B cell (primary cell): ENCODE measurements around the gene DNAJB6. TPM values are rescaled to one million over a fixed set of nuclear protein-coding genes. Genes with fewer than 3 reads are reported as not detected.

Source experiments
- ATAC-seq: fragments of 200-7000 bp; cut with Tn5 transposase; one replicate; pipeline ENCODE4 v1.10.0; 2021; ENCODE audit warnings: low read depth, mild to moderate bottlenecking, moderate number of reproducible peaks, moderate library complexity
- CTCF ChIA-PET: fragments of 350-600 bp; sonication (Branson Sonifier 250); formaldehyde crosslinking; loops from one replicate; lab custom pipeline; 2021; ENCODE audit warnings: antibody characterized with exemption, inconsistent platforms; lab: Charles Lee
- POLR2A ChIA-PET: fragments of 350-600 bp; sonication (Branson Sonifier 250); formaldehyde crosslinking; loops from one replicate; lab custom pipeline; 2021; ENCODE audit warnings: antibody characterized with exemption; lab: Charles Lee
- DNase-seq: peaks from one replicate; pipeline ENCODE4 v3.0.0; 2013
- H2AFZ ChIP-seq: 2 replicates; pipeline ENCODE4 v1.6.1; 2012; ENCODE audit warnings: mild to moderate bottlenecking, low read depth, low read length; ENCODE audit not compliant: insufficient read depth, poor library complexity, severe bottlenecking
- H3K27ac ChIP-seq, 2 donors: 1 replicate in 1 of 2; 2 replicates in 1 of 2; pipeline ENCODE4 v1.5.1; 2012 to 2013; ENCODE audit warnings: low read length in 2 of 2, mild to moderate bottlenecking in 2 of 2, moderate library complexity in 1 of 2
- H3K27me3 ChIP-seq, 4 experiments: fragments of 200-600 bp in 1 of 4; sonication (generic) in 1 of 4; replicated peaks in 1 of 4; 1 replicate in 2 of 4; 2 replicates in 2 of 4; pipeline versions ENCODE4 v1.6.1 to v1.7.0; 2013 to 2016; ENCODE audit warnings: low read length in 3 of 4, mild to moderate bottlenecking in 2 of 4, mixed read lengths in 1 of 4, moderate library complexity in 1 of 4; ENCODE audit not compliant: insufficient read depth in 4 of 4, control insufficient read depth in 3 of 4; ENCODE audit errors: control extremely low read depth in 1 of 4
- H3K36me3 ChIP-seq, 2 experiments: replicated peaks in 1 of 2; 1 replicate in 1 of 2; 2 replicates in 1 of 2; pipeline versions ENCODE4 v1.6.1 to v1.7.1; 2013; ENCODE audit warnings: low read length in 1 of 2; ENCODE audit not compliant: insufficient read depth in 2 of 2, control insufficient read depth in 1 of 2; ENCODE audit errors: control extremely low read depth in 1 of 2, extremely low read depth in 1 of 2
- H3K4me1 ChIP-seq, 2 donors: fragments of 200-600 bp in 1 of 2; sonication (generic) in 1 of 2; 1 replicate in 1 of 2; 2 replicates in 1 of 2; pipeline versions ENCODE4 v1.5.1 to v1.6.1; 2013 to 2017; ENCODE audit warnings: low read length in 2 of 2; ENCODE audit not compliant: control insufficient read depth in 2 of 2, insufficient read depth in 2 of 2
- H3K4me2 ChIP-seq: replicated peaks from 2 replicates; pipeline ENCODE3; 2012; ENCODE audit warnings: mild to moderate bottlenecking, low read depth, low read length; ENCODE audit not compliant: poor library complexity, severe bottlenecking
- H3K4me3 ChIP-seq, 5 experiments: fragments of 200-600 bp in 1 of 5; sonication (generic) in 1 of 5; 1 replicate in 3 of 5; 2 replicates in 2 of 5; pipeline versions ENCODE4 v1.5.1 to v1.7.0; 2011 to 2016; ENCODE audit warnings: low read length in 4 of 5, mild to moderate bottlenecking in 4 of 5, low read depth in 2 of 5, control low read depth in 1 of 5, moderate library complexity in 1 of 5; ENCODE audit not compliant: insufficient read depth in 1 of 5; ENCODE audit errors: control extremely low read depth in 1 of 5, extremely low read depth in 1 of 5
- H3K79me2 ChIP-seq: fragments of 200-600 bp; sonication (generic); one replicate; pipeline ENCODE4 v1.6.0; 2016; ENCODE audit warnings: low read length; ENCODE audit not compliant: control insufficient read depth, insufficient read depth
- H3K9ac ChIP-seq: fragments of 200-600 bp; sonication (generic); 2 replicates; pipeline ENCODE4 v1.6.1; 2017; ENCODE audit warnings: mild to moderate bottlenecking, low read length, moderate library complexity
- H3K9me3 ChIP-seq, 3 donors: one replicate each; pipeline versions ENCODE4 v1.6.1 to v1.7.1; 2013; ENCODE audit warnings: low read length in 2 of 3; ENCODE audit not compliant: control insufficient read depth in 2 of 3, insufficient read depth in 1 of 3; ENCODE audit errors: control extremely low read depth in 1 of 3
- H4K20me1 ChIP-seq: 2 replicates; pipeline ENCODE4 v1.6.0; 2012; ENCODE audit warnings: mild to moderate bottlenecking, low read length; ENCODE audit not compliant: insufficient read depth, control insufficient read depth, poor library complexity, severe bottlenecking
- H3K27ac Mint-ChIP-seq: one replicate; pipeline ENCODE4 v1.8.0; 2021; ENCODE audit warnings: mixed read lengths
- H3K27me3 Mint-ChIP-seq: one replicate; pipeline ENCODE4 v1.8.0; 2021; ENCODE audit warnings: mixed read lengths
- H3K4me1 Mint-ChIP-seq: one replicate; pipeline ENCODE4 v1.8.0; 2021; ENCODE audit warnings: mixed read lengths
- H3K4me3 Mint-ChIP-seq: one replicate; pipeline ENCODE4 v1.8.0; 2021; ENCODE audit warnings: mixed read lengths
- H3K9me3 Mint-ChIP-seq: one replicate; pipeline ENCODE4 v1.8.0; 2022; ENCODE audit warnings: mixed read lengths; ENCODE audit not compliant: insufficient read depth
- EZH2 ChIP-seq: IDR thresholded peaks from 2 replicates; pipeline ENCODE4 v1.6.1; 2012; ENCODE audit warnings: borderline replicate concordance, low read depth, mild to moderate bottlenecking, moderate library complexity, low read length; ENCODE audit not compliant: insufficient read depth, poor library complexity, severe bottlenecking
- WGBS: methylation state at CpG from one replicate; pipeline ENCODE4 v1.1.5; 2013; ENCODE audit warnings: missing lambda C conversion rate; ENCODE audit not compliant: insufficient coverage; 5-methylcytosine and 5-hydroxymethylcytosine counted together
- intact Hi-C: fragments of 100-400 bp; cut with micrococcal nuclease; formaldehyde crosslinking; loops from one replicate; pipeline ENCODE4 v1.10.0; 2022
- polyA plus RNA-seq: library from polyadenylated mRNA; depleted of rRNA; stranded (reverse); fragments of >200 nt; gene quantifications from 2 replicates; pipeline ENCODE4 v1.2.3, GENCODE V29; 2012
- total RNA-seq, 2 donors: library from RNA; stranded (reverse); fragments of 120-200 nt in 1 of 2; gene quantifications; 1 replicate in 1 of 2; 2 replicates in 1 of 2; pipeline versions ENCODE4 v1.2.3 to v1.2.4, GENCODE V29; 2013 to 2022
- TF ChIP-seq, protein P1 (sequence below): fragments of 200-600 bp; IDR thresholded peaks from one replicate; pipeline ENCODE4 v1.8.0; 2022; ENCODE audit warnings: antibody characterized with exemption, mild to moderate bottlenecking

The DNAJB6 gene
- total and polyA plus RNA-seq, 2 donors (not counting 1 experiment from before 2014, with no cell fraction given): 22.4 to 116 TPM

- ATAC-seq (no peak), DNase-seq (no peak)
- H3K4me2 ChIP-seq: no peak overlapping the region
- H3K9ac ChIP-seq: no peak overlapping the region
- H3K9me3 ChIP-seq: peaks cover 0 to 7% (median 0%) of the 10 kb centered on the region in 3 donors
- peaks cover 14% of the 10 kb centered on the region for H3K4me1 Mint-ChIP-seq
- ChIA-PET CTCF (no interaction called here), POLR2A (no interaction called here)
- 93% methylated on average over 15 of the region's 15 CpGs for WGBS
- H2AFZ ChIP-seq: no peak overlapping the region
- H3K27me3 Mint-ChIP-seq: peaks cover 10% of the 10 kb centered on the region
- no peaks in the 10 kb centered on the region for H3K36me3 ChIP-seq
- no peak for TF ChIP-seq EZH2
- TF ChIP-seq, protein P1, sequence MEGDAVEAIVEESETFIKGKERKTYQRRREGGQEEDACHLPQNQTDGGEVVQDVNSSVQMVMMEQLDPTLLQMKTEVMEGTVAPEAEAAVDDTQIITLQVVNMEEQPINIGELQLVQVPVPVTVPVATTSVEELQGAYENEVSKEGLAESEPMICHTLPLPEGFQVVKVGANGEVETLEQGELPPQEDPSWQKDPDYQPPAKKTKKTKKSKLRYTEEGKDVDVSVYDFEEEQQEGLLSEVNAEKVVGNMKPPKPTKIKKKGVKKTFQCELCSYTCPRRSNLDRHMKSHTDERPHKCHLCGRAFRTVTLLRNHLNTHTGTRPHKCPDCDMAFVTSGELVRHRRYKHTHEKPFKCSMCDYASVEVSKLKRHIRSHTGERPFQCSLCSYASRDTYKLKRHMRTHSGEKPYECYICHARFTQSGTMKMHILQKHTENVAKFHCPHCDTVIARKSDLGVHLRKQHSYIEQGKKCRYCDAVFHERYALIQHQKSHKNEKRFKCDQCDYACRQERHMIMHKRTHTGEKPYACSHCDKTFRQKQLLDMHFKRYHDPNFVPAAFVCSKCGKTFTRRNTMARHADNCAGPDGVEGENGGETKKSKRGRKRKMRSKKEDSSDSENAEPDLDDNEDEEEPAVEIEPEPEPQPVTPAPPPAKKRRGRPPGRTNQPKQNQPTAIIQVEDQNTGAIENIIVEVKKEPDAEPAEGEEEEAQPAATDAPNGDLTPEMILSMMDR: no peak
- H3K27ac Mint-ChIP-seq: no peak overlapping the region
- peaks cover 0 to 8% (median 0%) of the 10 kb centered on the region in 4 experiments for H3K27me3 ChIP-seq
- H4K20me1 ChIP-seq: no peaks in the 10 kb centered on the region
- intact Hi-C loops: no loop called here
- no peaks in the 10 kb centered on the region for H3K9me3 Mint-ChIP-seq
- no peak overlapping the region for H3K27ac ChIP-seq
- no peak overlapping the region for H3K4me3 ChIP-seq
- H3K4me1 ChIP-seq: peaks cover 4 to 9% of the 10 kb centered on the region in 2 donors
- no peak overlapping the region for H3K4me3 Mint-ChIP-seq
- H3K79me2 ChIP-seq: no peaks in the 10 kb centered on the region
These were observed 92.3 kb downstream of the DNAJB6 start for GRCh38 chr7:157429001-157429679.

DNA sequence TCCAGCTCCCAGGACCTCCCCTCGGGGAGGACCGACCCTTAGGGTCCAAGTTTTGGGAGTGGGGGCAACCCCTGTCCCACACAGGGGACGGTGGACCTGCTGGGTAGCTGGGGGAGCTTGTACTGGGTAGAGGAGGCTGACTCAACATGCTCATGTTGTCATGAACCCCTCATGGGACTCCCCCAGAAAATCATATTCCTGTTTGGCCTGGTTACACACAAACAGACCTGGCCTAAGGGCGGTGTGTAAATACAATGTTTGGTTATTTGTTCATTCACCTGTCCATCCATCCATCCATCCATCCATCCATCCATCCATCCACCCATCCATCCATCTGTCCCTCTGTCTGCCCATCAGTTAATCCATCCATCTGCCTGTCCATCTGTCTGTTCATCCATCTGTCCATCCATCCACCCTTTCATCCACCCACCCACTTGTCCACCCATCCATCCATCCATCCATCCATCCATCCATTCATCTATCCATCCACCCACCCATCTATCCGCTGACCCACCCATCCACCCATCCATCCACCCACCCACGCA is 92.9 kb downstream of the DNAJB6 start:
- no peak overlapping the region for H3K4me2 ChIP-seq
- no peak overlapping the region for H3K9ac ChIP-seq
- H3K9me3 ChIP-seq: peaks cover 0 to 7% (median 0%) of the 10 kb centered on the region in 3 donors
- ChIA-PET POLR2A (no interaction called here), CTCF (no interaction called here)
- H3K4me3 Mint-ChIP-seq: no peak overlapping the region
- H3K4me1 Mint-ChIP-seq: peaks cover 14% of the 10 kb centered on the region
- H3K27ac ChIP-seq: no peak overlapping the region
- no peak overlapping the region for H2AFZ ChIP-seq
- TF ChIP-seq EZH2: no peak
- TF ChIP-seq, protein P1: no peak
- intact Hi-C loops: no loop called here
- no peak for DNase-seq
- ATAC-seq: no peak
- H3K9me3 Mint-ChIP-seq: no peaks in the 10 kb centered on the region
- H3K36me3 ChIP-seq: no peaks in the 10 kb centered on the region
- no peak overlapping the region for H3K27ac Mint-ChIP-seq
- H3K27me3 ChIP-seq: peaks cover 0 to 8% (median 0%) of the 10 kb centered on the region in 4 experiments
- H3K4me3 ChIP-seq: no peak overlapping the region
- H3K79me2 ChIP-seq: no peaks in the 10 kb centered on the region
- H3K4me1 ChIP-seq: peaks cover 4 to 9% of the 10 kb centered on the region in 2 donors
- H3K27me3 Mint-ChIP-seq: peaks cover 10% of the 10 kb centered on the region
- 90% methylated on average over 4 of the region's 6 CpGs for WGBS
- H4K20me1 ChIP-seq: no peaks in the 10 kb centered on the region
